ENCODE data around the gene TIAM2.

GRCh38 chr6:155245831-155246230 lies 250.7 kb downstream of the TIAM2 start:
- TF ChIP-seq CTCF (IDR thresholded peaks at IDR 0.05; ENCODE audit: extremely low read depth in 1 of 2, insufficient read depth in 1 of 2, low read depth in 1 of 2, low read length in 2 of 2) (no peak), POLR2AphosphoS5 (IDR thresholded peaks at IDR 0.05; ENCODE audit: insufficient read depth, low read depth, low read length) (no peak), EZH2 (IDR thresholded peaks at IDR 0.05; ENCODE audit: borderline replicate concordance, low read depth, low read length, severe bottlenecking) (no peak), GATA2 (IDR thresholded peaks at IDR 0.05; ENCODE audit: insufficient read depth, insufficient read length, low read depth, low read length) (no peak), JUN (IDR thresholded peaks at IDR 0.05; ENCODE audit: borderline replicate concordance, insufficient read depth, insufficient read length, low read depth) (no peak), MYC (IDR thresholded peaks at IDR 0.05; ENCODE audit: low read depth, low read length) (no peak), POLR2A (IDR thresholded peaks at IDR 0.05; ENCODE audit: low read depth, low read length) (no peak)
- TF ChIP-seq, protein P1, sequence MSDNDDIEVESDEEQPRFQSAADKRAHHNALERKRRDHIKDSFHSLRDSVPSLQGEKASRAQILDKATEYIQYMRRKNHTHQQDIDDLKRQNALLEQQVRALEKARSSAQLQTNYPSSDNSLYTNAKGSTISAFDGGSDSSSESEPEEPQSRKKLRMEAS (IDR thresholded peaks at IDR 0.05; ENCODE audit: insufficient read depth, insufficient read length), result no peak

Measured in endothelial cell of umbilical vein (primary cell).